CD14-positive monocyte (primary cell): ENCODE measurements around the gene PTPN14. TPM values are rescaled to one million over a fixed set of nuclear protein-coding genes. Genes with fewer than 3 reads are reported as not detected.
A peak's percentile ranks its signal among the peaks of the same experiment; 100 is the strongest.

ENCODE experiments used
- DNase-seq, 3 donors: peaks; one replicate each; pipeline ENCODE4 v3.0.0-alpha.2; 2011 to 2022
- H2AFZ ChIP-seq: 2 replicates; pipeline ENCODE4 v1.6.0; 2012; ENCODE audit warnings: mild to moderate bottlenecking, low read depth, low read length, inconsistent platforms; ENCODE audit not compliant: insufficient read depth, poor library complexity, severe bottlenecking
- H3K27ac ChIP-seq, 2 donors: 1 replicate in 1 of 2; 2 replicates in 1 of 2; pipeline ENCODE4 v1.5.1; 2012 to 2013; ENCODE audit warnings: low read length in 2 of 2, control low read depth in 1 of 2, inconsistent platforms in 1 of 2, low read depth in 1 of 2, mild to moderate bottlenecking in 1 of 2
- H3K27me3 ChIP-seq, 2 donors: one replicate each; pipeline versions ENCODE4 v1.6.0 to v1.6.1; 2011 to 2013; ENCODE audit warnings: low read length in 2 of 2; ENCODE audit not compliant: control insufficient read depth in 2 of 2, insufficient read depth in 2 of 2
- H3K36me3 ChIP-seq, 2 donors: replicated peaks in 1 of 2; 1 replicate in 1 of 2; 2 replicates in 1 of 2; pipeline versions ENCODE4 v1.5.1 to v1.6.1; 2012 to 2013; ENCODE audit warnings: low read length in 2 of 2, control low read depth in 1 of 2, inconsistent platforms in 1 of 2, mild to moderate bottlenecking in 1 of 2; ENCODE audit not compliant: insufficient read depth in 2 of 2, control insufficient read depth in 1 of 2
- H3K4me1 ChIP-seq, 2 donors: 1 replicate in 1 of 2; 2 replicates in 1 of 2; pipeline versions ENCODE4 v1.5.1 to v1.6.1; 2012 to 2013; ENCODE audit warnings: low read length in 2 of 2, control low read depth in 1 of 2, inconsistent platforms in 1 of 2, mild to moderate bottlenecking in 1 of 2, moderate library complexity in 1 of 2; ENCODE audit not compliant: insufficient read depth in 2 of 2, control insufficient read depth in 1 of 2
- H3K4me2 ChIP-seq: replicated peaks from 2 replicates; pipeline ENCODE3; 2012; ENCODE audit warnings: low read length, moderate library complexity, mild to moderate bottlenecking; ENCODE audit not compliant: poor library complexity, severe bottlenecking; ENCODE audit errors: extremely low read depth
- H3K4me3 ChIP-seq, 3 experiments: fragments of 200-600 bp in 1 of 3; sonication (generic) in 1 of 3; replicated peaks in 1 of 3; 1 replicate in 2 of 3; 2 replicates in 1 of 3; pipeline ENCODE4 v1.5.1; 2011 to 2013; ENCODE audit warnings: low read length in 3 of 3, mild to moderate bottlenecking in 3 of 3, control low read depth in 2 of 3, low read depth in 2 of 3, inconsistent platforms in 1 of 3, moderate library complexity in 1 of 3
- H3K79me2 ChIP-seq: 2 replicates; pipeline ENCODE4 v1.6.0; 2012; ENCODE audit warnings: mild to moderate bottlenecking, control low read depth, inconsistent platforms, low read length, moderate library complexity; ENCODE audit not compliant: insufficient read depth
- H3K9ac ChIP-seq: 2 replicates; pipeline ENCODE4 v1.6.0; 2017; ENCODE audit warnings: low read length, mild to moderate bottlenecking; ENCODE audit not compliant: insufficient read depth, poor library complexity, severe bottlenecking
- H3K9me3 ChIP-seq, 2 donors: replicated peaks in 1 of 2; 1 replicate in 1 of 2; 2 replicates in 1 of 2; pipeline versions ENCODE4 v1.5.1 to v1.6.1; 2012 to 2013; ENCODE audit warnings: low read length in 2 of 2, control low read depth in 1 of 2; ENCODE audit not compliant: control insufficient read depth in 1 of 2, insufficient read depth in 1 of 2
- H4K20me1 ChIP-seq: 2 replicates; pipeline ENCODE4 v1.6.0; 2012; ENCODE audit warnings: mild to moderate bottlenecking, low read length, control low read depth, moderate library complexity; ENCODE audit not compliant: insufficient read depth
- H3K27ac Mint-ChIP-seq, 7 donors: one replicate each; pipeline ENCODE4 v1.8.0; 2020; ENCODE audit warnings: mild to moderate bottlenecking in 7 of 7, mixed read lengths in 7 of 7, moderate library complexity in 6 of 7, inconsistent platforms in 2 of 7
- H3K27me3 Mint-ChIP-seq, 3 donors: one replicate each; pipeline ENCODE4 v1.8.0; 2021 to 2022; ENCODE audit warnings: low read depth in 3 of 3, mild to moderate bottlenecking in 3 of 3, mixed read lengths in 3 of 3, moderate library complexity in 3 of 3, inconsistent platforms in 1 of 3
- H3K36me3 Mint-ChIP-seq, 2 donors: one replicate each; pipeline ENCODE4 v1.8.0; 2020; ENCODE audit warnings: mixed read lengths in 2 of 2, inconsistent platforms in 1 of 2, mild to moderate bottlenecking in 1 of 2
- H3K4me1 Mint-ChIP-seq: one replicate; pipeline ENCODE4 v1.8.0; 2020; ENCODE audit warnings: mild to moderate bottlenecking, mixed read lengths
- H3K4me3 Mint-ChIP-seq, 2 donors: one replicate each; pipeline ENCODE4 v1.8.0; 2020; ENCODE audit warnings: mild to moderate bottlenecking in 2 of 2, mixed read lengths in 2 of 2, moderate library complexity in 1 of 2
- H3K9me3 Mint-ChIP-seq, 7 donors: one replicate each; pipeline ENCODE4 v1.8.0; 2020 to 2022; ENCODE audit warnings: mixed read lengths in 7 of 7, mild to moderate bottlenecking in 6 of 7, moderate library complexity in 6 of 7, inconsistent platforms in 2 of 7
- WGBS: methylation state at CpG from one replicate; pipeline ENCODE4 v1.1.5; 2013; ENCODE audit warnings: missing lambda C conversion rate; ENCODE audit not compliant: insufficient coverage; 5-methylcytosine and 5-hydroxymethylcytosine counted together
- intact Hi-C, 2 donors: fragments of 100-400 bp; cut with micrococcal nuclease; formaldehyde crosslinking; loops; one replicate each; pipeline versions ENCODE4 v1.15.0 to v1.15.1; 2023
- polyA plus RNA-seq, 3 donors: library from polyadenylated mRNA; depleted of rRNA in 1 of 3; unstranded in 2 of 3; stranded (reverse) in 1 of 3; fragments of 300-500 nt in 2 of 3; fragments of >200 nt in 1 of 3; fragmentation: Illumina TruSeq in 2 of 3; gene quantifications; 1 replicate in 2 of 3; 2 replicates in 1 of 3; pipeline ENCODE4 v1.2.3, GENCODE V29; 2012 to 2021
- TF ChIP-seq, protein P1 (sequence below): fragments of 200-600 bp; IDR thresholded peaks from one replicate; pipeline ENCODE4 v1.8.0; 2022; ENCODE audit warnings: antibody characterized with exemption, mild to moderate bottlenecking

PTPN14 gene
- polyA plus RNA-seq, 3 donors: 0.01 TPM; not detected in 1

DNA sequence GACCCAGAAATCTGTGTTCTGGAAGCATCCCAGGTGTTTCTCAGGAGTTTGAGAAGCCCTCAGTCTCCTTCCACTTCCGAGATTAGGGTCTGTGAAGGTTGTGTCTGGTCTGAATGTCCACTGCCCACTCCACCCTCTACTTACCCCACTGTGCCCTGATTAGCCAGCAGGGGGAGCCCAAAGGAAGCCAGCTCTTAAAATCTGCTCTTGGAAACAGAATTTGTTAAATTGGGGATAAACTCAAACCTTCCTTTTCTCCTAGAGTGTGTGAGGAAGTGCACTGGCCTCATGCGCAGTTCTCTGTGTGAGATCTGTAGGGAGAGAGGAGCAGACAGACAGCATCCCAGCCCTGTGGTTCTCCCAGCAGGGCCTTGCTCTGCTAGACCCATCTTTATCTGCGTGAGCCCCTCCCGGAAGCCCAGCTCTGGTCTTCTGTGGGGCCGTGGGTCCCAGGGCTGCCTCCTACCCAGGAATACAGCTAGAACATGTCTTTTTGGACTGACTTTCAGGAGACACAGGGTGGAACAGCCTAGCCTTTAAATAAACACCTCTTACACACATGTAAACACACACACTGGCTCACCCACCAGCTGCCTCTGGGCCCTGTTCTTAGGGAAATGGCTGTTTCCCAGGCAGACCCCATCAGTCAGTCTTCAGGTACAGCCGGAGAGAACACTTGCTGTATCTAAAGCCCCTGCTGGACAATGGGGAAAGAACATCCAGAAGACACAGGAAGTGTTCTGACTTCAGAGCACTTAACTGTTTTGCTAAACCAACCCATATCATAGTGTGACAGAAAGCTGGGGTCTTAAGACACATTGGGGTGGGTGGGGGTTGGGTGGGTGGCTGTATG, 218.2 kb downstream of the PTPN14 start:
- Histone ChIP-seq H3K27me3 (no peaks in the 10 kb centered on the region), H4K20me1 (no peaks in the 10 kb centered on the region), H2AFZ (no peak overlapping the region), H3K79me2 (no peaks in the 10 kb centered on the region), H3K9me3 (no peaks in the 10 kb centered on the region), H3K36me3 (peaks cover 11 to 37% of the 10 kb centered on the region in 2 donors), H3K4me3 (no peak overlapping the region), H3K4me2 (no peak overlapping the region), H3K9ac (no peak overlapping the region), H3K27ac (no peak overlapping the region), H3K4me1 (no peaks in the 10 kb centered on the region)
- Mint-ChIP-seq H3K4me1 (no peaks in the 10 kb centered on the region), H3K4me3 (no peak overlapping the region), H3K27ac (peak overlapping the region in 1 of 7 donors; percentile 74), H3K27me3 (peaks cover 0 to 2% (median 2%) of the 10 kb centered on the region in 3 donors), H3K36me3 (peaks cover 53 to 56% of the 10 kb centered on the region in 2 donors), H3K9me3 (no peaks in the 10 kb centered on the region)
- intact Hi-C loops: no loop called here
- 93% methylated on average over 4 of the region's 6 CpGs for WGBS
- DNase-seq: peak in 2 of 3 donors; percentile 13 to 24
- TF ChIP-seq, protein P1, sequence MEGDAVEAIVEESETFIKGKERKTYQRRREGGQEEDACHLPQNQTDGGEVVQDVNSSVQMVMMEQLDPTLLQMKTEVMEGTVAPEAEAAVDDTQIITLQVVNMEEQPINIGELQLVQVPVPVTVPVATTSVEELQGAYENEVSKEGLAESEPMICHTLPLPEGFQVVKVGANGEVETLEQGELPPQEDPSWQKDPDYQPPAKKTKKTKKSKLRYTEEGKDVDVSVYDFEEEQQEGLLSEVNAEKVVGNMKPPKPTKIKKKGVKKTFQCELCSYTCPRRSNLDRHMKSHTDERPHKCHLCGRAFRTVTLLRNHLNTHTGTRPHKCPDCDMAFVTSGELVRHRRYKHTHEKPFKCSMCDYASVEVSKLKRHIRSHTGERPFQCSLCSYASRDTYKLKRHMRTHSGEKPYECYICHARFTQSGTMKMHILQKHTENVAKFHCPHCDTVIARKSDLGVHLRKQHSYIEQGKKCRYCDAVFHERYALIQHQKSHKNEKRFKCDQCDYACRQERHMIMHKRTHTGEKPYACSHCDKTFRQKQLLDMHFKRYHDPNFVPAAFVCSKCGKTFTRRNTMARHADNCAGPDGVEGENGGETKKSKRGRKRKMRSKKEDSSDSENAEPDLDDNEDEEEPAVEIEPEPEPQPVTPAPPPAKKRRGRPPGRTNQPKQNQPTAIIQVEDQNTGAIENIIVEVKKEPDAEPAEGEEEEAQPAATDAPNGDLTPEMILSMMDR: peak; percentile 73

- intact Hi-C loops: no loop called here
- H3K9me3 ChIP-seq: no peaks in the 10 kb centered on the region
- Mint-ChIP-seq H3K9me3 (no peaks in the 10 kb centered on the region), H3K4me3 (no peak overlapping the region), H3K4me1 (peaks cover 2% of the 10 kb centered on the region), H3K36me3 (peaks cover 49 to 51% of the 10 kb centered on the region in 2 donors), H3K27me3 (peaks cover 0 to 3% (median 2%) of the 10 kb centered on the region in 3 donors), H3K27ac (peak overlapping the region in 1 of 7 donors; percentile 38)
- H3K9ac ChIP-seq: no peak overlapping the region
- WGBS: 66% methylated on average over 4 of the region's 9 CpGs
- no peaks in the 10 kb centered on the region for H3K79me2 ChIP-seq
- H3K4me3 ChIP-seq: no peak overlapping the region
- TF ChIP-seq, protein P1: peak; percentile 92
- H3K36me3 ChIP-seq: peaks cover 11 to 27% of the 10 kb centered on the region in 2 donors
- H3K27ac ChIP-seq: no peak overlapping the region
- no peak overlapping the region for H2AFZ ChIP-seq
- no peak overlapping the region for H3K4me2 ChIP-seq
- peak; percentile 20 to 49 (median 40) for DNase-seq
- H4K20me1 ChIP-seq: no peaks in the 10 kb centered on the region
- H3K27me3 ChIP-seq: no peaks in the 10 kb centered on the region
- H3K4me1 ChIP-seq: no peaks in the 10 kb centered on the region
Observed at GRCh38 chr1:214331827-214332423, 219.5 kb downstream of the PTPN14 start.
